ENCODE data around the gene TOB2.

GRCh38 chr22:41488076-41488475 is 41.5 kb upstream of the TOB2 start:
- TF ChIP-seq CTCF (IDR thresholded peaks at IDR 0.05; ENCODE audit: low read length): no peak
- TF ChIP-seq EZH2 (optimal IDR thresholded peaks at IDR 0.05; ENCODE audit: low read depth, low read length): no peak
- no peak for TF ChIP-seq EZH2phosphoT487 (IDR thresholded peaks at IDR 0.05; ENCODE audit: low read length)
